Measurements from ENCODE around the gene ZDHHC23. TPM values are rescaled to one million over a fixed set of nuclear protein-coding genes. Genes with fewer than 3 reads are reported as not detected.

ZDHHC23 gene
- total and polyA plus RNA-seq, 4 donors, result 2.9 to 14.9 (median 5.5) TPM

DNA sequence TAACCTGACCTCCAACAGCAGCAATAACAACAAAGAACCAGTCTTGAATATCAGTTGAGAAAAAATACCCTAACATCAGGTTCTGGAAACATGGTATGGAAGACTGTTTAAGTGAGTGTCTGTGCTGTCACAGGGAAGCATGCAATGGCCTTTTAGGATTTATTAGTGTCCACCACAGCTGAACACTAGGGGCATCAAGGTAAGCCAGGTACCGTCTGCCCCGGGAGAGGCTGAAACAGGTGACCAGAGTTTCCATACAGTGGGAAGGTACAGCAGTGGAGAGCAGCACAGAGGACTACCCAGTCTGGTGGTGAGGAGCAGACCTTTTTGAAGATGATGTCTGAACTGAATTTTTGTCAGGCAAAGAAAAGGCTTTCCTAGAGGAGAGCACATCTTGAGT is 18.4 kb downstream of the ZDHHC23 start:
- H3K9me3 ChIP-seq (ENCODE audit: control insufficient read depth in 4 of 4, insufficient read depth in 3 of 4, low read length in 3 of 4), result no peaks in the 10 kb centered on the region
- H3K36me3 ChIP-seq (ENCODE audit: control insufficient read depth in 4 of 4, insufficient read depth in 4 of 4, low read length in 4 of 4), result peaks cover 0 to 3% (median under 1%) of the 10 kb centered on the region in 4 donors
- 84 to 90% methylated on average over 2 of the region's 2 CpGs for WGBS, 2 donors
- no peaks in the 10 kb centered on the region for H3K27me3 ChIP-seq (ENCODE audit: control insufficient read depth in 3 of 3, insufficient read depth in 3 of 3, low read length in 2 of 3)
- H3K9ac ChIP-seq (ENCODE audit: insufficient read depth in 1 of 2, low read length in 2 of 2), result no peak overlapping the region
- no peak for ATAC-seq (ENCODE audit: insufficient read depth, low FRiP score)
- no peak overlapping the region for H3K27ac ChIP-seq (ENCODE audit: low read depth in 1 of 2, low read length in 1 of 2)
- no peak for DNase-seq
- TF ChIP-seq, protein P1, sequence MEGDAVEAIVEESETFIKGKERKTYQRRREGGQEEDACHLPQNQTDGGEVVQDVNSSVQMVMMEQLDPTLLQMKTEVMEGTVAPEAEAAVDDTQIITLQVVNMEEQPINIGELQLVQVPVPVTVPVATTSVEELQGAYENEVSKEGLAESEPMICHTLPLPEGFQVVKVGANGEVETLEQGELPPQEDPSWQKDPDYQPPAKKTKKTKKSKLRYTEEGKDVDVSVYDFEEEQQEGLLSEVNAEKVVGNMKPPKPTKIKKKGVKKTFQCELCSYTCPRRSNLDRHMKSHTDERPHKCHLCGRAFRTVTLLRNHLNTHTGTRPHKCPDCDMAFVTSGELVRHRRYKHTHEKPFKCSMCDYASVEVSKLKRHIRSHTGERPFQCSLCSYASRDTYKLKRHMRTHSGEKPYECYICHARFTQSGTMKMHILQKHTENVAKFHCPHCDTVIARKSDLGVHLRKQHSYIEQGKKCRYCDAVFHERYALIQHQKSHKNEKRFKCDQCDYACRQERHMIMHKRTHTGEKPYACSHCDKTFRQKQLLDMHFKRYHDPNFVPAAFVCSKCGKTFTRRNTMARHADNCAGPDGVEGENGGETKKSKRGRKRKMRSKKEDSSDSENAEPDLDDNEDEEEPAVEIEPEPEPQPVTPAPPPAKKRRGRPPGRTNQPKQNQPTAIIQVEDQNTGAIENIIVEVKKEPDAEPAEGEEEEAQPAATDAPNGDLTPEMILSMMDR (IDR thresholded peaks at IDR 0.05; ENCODE audit: control extremely low read depth, extremely low read depth), result no peak
- H3K4me3 ChIP-seq, result no peak overlapping the region
- no peaks in the 10 kb centered on the region for H3K4me1 ChIP-seq (ENCODE audit: control insufficient read depth in 5 of 5, insufficient read depth in 5 of 5, low read length in 5 of 5)

- no peak overlapping the region for H3K9ac ChIP-seq (ENCODE audit: insufficient read depth in 1 of 2, low read length in 2 of 2)
- TF ChIP-seq, protein P1 (IDR thresholded peaks at IDR 0.05; ENCODE audit: control extremely low read depth, extremely low read depth), result no peak
- H3K4me1 ChIP-seq (ENCODE audit: control insufficient read depth in 5 of 5, insufficient read depth in 5 of 5, low read length in 5 of 5), result no peaks in the 10 kb centered on the region
- no peaks in the 10 kb centered on the region for H3K27me3 ChIP-seq (ENCODE audit: control insufficient read depth in 3 of 3, insufficient read depth in 3 of 3, low read length in 2 of 3)
- ATAC-seq (ENCODE audit: insufficient read depth, low FRiP score) (no peak), DNase-seq (peak in 1 of 3 donors; percentile 22)
- H3K27ac ChIP-seq (ENCODE audit: low read depth in 1 of 2, low read length in 1 of 2), result no peak overlapping the region
- 51 to 82% methylated on average over 2 of the region's 2 CpGs for WGBS, 2 donors
- peaks cover 0 to 11% (median 0%) of the 10 kb centered on the region in 4 donors for H3K9me3 ChIP-seq (ENCODE audit: control insufficient read depth in 4 of 4, insufficient read depth in 3 of 4, low read length in 3 of 4)
- H3K36me3 ChIP-seq (ENCODE audit: control insufficient read depth in 4 of 4, insufficient read depth in 4 of 4, low read length in 4 of 4), result peaks cover 0 to 3% (median 0%) of the 10 kb centered on the region in 4 donors
- no peak overlapping the region for H3K4me3 ChIP-seq
Observed at GRCh38 chr3:113968986-113969385, 21.2 kb downstream of the ZDHHC23 start.

GRCh38 chr3:113977822-113978221 is 30.0 kb downstream of the ZDHHC23 start:
- ATAC-seq (ENCODE audit: insufficient read depth, low FRiP score) (no peak), DNase-seq (no peak)
- H3K4me1 ChIP-seq (ENCODE audit: control insufficient read depth in 5 of 5, insufficient read depth in 5 of 5, low read length in 5 of 5), result no peaks in the 10 kb centered on the region
- peaks cover 4 to 17% (median 9%) of the 10 kb centered on the region in 4 donors for H3K36me3 ChIP-seq (ENCODE audit: control insufficient read depth in 4 of 4, insufficient read depth in 4 of 4, low read length in 4 of 4)
- no peaks in the 10 kb centered on the region for H3K27me3 ChIP-seq (ENCODE audit: control insufficient read depth in 3 of 3, insufficient read depth in 3 of 3, low read length in 2 of 3)
- H3K27ac ChIP-seq (ENCODE audit: low read depth in 1 of 2, low read length in 1 of 2), result no peak overlapping the region
- 97 to 98% methylated on average over 4 of the region's 4 CpGs for WGBS, 2 donors
- H3K4me3 ChIP-seq, result no peak overlapping the region
- H3K9ac ChIP-seq (ENCODE audit: insufficient read depth in 1 of 2, low read length in 2 of 2), result no peak overlapping the region
- H3K9me3 ChIP-seq (ENCODE audit: control insufficient read depth in 4 of 4, insufficient read depth in 3 of 4, low read length in 3 of 4), result peaks cover 0 to 9% (median 0%) of the 10 kb centered on the region in 4 donors
- TF ChIP-seq, protein P1 (IDR thresholded peaks at IDR 0.05; ENCODE audit: control extremely low read depth, extremely low read depth), result no peak

GRCh38 chr3:113979916-113980315 is 32.1 kb downstream of the ZDHHC23 start:
- ATAC-seq (ENCODE audit: insufficient read depth, low FRiP score), result no peak
- H3K4me1 ChIP-seq (ENCODE audit: control insufficient read depth in 5 of 5, insufficient read depth in 5 of 5, low read length in 5 of 5), result no peaks in the 10 kb centered on the region
- H3K27ac ChIP-seq (ENCODE audit: low read depth in 1 of 2, low read length in 1 of 2), result no peak overlapping the region
- 84 to 88% methylated on average over 1 of the region's 1 CpG for WGBS, 2 donors
- TF ChIP-seq, protein P1 (IDR thresholded peaks at IDR 0.05; ENCODE audit: control extremely low read depth, extremely low read depth), result no peak
- H3K9me3 ChIP-seq (ENCODE audit: control insufficient read depth in 4 of 4, insufficient read depth in 3 of 4, low read length in 3 of 4), result no peaks in the 10 kb centered on the region
- H3K4me3 ChIP-seq, result no peak overlapping the region
- H3K9ac ChIP-seq (ENCODE audit: insufficient read depth in 1 of 2, low read length in 2 of 2), result no peak overlapping the region
- DNase-seq, result no peak
- no peaks in the 10 kb centered on the region for H3K27me3 ChIP-seq (ENCODE audit: control insufficient read depth in 3 of 3, insufficient read depth in 3 of 3, low read length in 2 of 3)
- H3K36me3 ChIP-seq (ENCODE audit: control insufficient read depth in 4 of 4, insufficient read depth in 4 of 4, low read length in 4 of 4), result peaks cover 4 to 16% (median 7%) of the 10 kb centered on the region in 4 donors

Measured in lung (tissue), 12 donors.